ENCODE data around the gene COX18.

COX18 gene

DNA sequence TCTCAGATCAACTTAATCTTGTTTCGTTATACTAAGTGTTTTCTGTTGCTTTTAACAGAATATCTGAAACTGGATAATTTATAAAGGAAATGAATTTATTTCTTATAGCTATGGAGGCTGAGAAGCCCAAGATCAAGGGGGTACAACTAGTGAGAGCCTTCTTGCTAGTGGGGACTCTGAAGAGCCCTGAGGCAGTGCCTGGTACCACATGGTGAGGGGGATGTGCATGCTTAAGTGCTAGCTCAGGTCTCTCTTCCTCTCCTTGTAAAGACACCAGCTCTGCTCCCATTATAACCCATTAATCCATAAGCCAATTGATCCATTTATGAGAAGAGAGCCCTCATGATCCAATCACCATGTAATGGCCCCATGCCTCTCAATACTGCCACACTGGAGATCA lies 17.9 kb downstream of the COX18 start:
- no peak for DNase-seq

DNA sequence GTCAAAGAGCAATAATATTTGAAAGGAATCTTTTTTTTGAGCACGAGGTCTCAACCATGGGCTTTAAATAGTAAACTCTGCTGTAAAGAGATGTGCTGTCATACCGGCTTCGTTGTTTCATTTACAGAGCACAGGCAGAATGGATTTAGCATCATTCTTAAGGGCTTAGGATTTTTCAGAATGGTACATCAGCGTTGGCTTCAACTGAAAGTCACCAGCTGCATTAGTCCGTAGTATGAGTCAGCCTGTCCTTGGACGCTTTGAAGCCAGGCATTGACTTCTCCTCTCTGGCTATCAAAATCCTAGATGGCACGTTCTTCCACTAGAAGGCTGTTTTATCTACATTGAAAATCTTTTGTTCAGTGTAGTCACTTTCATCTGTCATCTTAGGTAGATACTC lies 23.6 kb downstream of the COX18 start:
- DNase-seq, result no peak

DNA sequence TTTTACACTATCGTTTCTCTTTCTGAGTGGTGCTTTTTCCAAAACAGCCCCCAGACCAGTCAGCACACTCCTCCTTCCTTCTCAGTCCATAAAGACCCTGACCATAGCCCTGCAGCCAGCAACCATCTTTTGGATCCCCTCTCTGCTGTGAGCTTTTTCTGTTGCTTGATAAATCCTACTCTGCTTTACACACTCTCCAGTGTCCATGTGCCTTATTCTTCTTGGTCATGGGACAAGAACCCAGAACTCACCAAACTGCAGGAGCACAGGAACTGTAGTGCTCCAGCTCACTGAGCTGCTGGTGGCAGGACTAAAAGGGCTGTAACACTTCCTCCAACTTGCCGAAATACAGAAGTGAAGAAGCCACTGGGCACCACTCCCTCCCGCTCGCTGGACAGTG lies 32.5 kb downstream of the COX18 start:
- DNase-seq, result no peak

DNA sequence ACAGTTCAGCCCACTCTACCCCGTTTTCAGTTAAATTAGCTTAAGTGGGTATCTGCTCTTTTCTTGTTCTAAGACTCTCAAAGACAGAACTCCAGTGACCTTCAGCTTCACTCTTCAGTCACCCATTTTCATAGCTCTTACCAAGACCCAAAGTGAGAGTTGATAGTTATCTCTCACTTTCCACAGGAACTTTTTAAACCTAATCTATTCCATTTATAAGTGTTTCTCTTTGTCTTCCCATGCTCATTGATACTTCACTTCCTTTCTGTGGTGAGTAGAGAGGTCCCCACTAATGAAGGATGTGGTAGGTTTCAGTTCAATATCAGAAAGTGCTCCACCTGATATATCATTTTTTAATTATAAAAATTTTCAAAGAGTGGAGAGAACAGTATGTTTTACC lies 33.4 kb downstream of the COX18 start:
- DNase-seq, result no peak

DNA sequence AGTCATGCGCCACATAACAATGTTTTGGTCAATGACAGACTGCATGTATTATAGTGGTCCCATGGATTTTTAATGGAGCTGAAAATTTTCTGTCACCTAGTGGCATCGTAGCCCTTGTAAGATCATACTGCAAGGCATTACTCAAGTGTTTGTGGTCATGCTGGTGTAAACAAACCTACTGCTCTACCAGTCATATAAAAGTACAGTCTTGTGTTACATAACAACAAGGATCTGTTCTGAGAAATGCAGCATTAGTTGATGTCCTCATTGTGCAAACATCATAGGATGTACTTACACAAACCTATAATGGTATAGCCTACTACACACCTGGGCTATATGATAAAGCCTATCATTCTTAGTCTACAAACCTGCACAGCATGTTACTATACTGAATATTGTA lies 34.6 kb downstream of the COX18 start:
- DNase-seq, result no peak

DNA sequence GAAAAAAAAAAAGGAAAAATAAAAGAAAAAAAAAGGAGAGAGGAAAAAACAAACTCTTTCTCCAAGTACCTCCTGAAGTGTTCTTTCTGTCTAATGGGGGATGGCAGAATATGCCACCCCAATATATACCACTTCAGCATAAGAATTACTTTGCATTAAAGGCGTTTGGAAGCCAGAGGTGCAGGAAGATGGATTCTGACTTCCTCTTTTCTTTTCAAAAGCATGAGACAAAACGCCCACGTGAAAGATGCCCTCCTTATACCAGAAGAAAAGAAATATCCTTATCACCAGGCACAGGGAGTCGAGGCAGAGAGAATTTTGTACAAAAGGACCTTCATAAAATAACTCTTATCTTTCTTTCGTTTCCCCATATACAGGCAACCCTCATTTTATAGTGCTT lies 40.9 kb downstream of the COX18 start:
- no peak for DNase-seq

DNA sequence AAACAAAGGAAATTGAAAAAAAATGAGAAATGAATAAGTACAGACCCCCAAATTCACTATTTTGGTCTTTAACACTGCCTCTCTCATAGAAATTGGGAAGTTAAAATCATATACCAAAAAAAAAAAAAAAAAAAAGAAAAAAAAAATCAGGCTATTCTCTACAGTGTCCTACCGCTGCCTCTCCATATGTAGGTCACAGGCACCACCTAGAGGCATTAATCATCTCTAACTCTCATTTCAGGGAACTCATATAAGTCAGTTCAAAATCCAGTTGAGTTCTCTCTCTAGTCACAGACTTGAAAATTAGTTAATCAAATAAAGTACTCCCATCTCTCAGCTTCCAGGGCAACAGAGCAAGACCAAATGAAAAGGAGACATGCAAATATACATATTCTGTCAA lies 47.9 kb downstream of the COX18 start:
- no peak for DNase-seq

DNA sequence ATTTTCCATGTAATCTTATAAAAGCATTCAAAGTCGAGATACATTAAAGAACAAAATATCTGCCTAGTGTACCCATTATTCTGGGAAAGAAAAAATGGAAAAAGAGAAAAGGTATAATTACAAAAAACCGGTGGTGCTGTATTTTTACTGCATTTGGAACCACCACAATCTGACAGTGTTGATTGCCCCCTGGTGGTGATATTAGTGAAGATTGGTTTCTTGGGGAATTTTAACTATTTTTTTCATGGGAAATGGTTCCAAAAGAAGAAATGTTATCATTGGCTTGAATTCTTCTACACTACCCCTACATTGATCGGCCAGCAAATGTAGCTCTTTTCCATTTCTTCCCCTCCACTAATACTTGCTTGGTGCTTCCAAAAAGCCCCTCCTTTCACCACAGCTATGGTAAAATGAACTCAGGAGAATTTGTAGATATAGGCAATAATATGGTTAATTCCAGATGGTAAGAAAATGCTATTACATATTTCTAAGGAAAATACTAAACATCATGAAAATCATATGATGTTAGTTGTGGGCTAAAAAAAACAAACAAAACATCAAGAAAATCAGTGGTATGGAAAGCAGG lies 50.0 kb downstream of the COX18 start:
- DNase-seq, result no peak

DNA sequence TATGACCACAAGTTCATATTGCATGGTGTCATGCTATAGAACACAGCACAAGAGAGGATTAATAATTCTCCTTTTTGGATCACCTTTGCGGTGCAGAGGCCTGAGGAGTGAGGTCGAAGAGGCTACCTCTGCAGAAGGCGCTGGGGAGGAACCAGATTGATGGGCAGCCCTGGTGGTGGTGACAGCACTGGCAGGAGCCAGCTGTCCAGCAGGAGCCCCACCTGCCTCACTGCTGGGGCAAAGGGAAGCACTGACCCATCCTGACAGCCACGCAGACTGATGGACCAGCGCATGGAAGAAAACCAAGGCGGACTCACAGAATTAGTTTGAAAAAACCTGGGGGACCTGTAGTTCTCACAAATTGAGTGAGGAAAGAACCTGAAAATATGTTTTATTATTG lies 50.9 kb downstream of the COX18 start:
- no peak for DNase-seq

DNA sequence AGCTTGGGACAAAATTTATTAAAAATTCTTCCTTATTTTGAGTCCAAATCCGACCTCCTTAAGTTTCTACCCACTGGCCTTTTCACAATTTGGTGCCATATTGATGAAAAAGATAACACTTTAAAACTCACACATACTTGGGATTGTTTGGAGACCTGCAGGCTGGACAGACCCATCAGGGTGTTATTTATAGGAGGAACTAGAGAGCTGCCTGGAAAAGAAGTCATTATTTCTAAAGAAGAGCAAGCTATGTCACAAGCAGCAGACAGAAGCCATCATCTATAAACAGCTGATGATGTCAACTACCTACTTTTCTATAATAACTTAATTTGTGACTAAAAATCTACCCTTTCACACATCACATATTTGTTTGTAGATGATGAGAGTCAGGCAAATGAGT lies 56.2 kb downstream of the COX18 start:
- no peak for DNase-seq

DNA sequence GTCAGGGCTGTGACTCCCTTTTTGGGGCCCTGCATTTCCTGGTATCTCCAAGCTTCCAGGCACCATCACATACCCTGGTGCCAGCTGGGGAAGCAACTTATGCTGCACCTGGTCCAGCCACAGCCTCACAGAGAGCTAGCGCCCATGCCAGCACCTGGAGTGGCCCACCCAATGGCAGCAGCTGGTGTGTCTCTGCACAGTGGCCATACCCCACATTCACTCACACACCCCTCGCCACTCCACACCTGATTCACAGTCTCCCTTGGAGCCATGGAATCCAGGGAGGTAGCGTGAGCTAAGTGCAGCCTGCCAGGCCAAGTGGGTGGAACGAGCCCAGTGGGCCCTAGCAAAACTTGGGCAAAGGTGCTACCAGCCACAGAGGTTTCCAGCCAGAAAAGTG lies 56.8 kb downstream of the COX18 start:
- DNase-seq, result no peak

DNA sequence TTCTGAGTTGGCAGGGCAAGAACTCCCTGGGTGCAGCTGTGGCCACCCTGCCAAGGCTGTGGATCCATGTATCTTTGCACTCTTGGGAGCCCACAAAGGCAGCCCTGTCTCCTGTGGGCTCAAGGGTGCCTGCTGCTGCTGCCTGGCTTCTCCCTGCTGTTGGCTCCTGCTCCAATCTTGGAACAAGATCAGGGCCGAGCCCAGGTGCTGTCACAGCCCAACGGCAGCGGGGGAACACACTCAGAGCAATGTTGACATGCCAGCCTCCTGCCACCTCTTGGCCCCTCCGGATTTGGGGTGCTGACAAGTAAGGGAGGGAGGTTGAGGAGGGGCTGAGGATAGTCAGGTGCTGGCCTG lies 57.9 kb downstream of the COX18 start:
- no peak for DNase-seq

DNA sequence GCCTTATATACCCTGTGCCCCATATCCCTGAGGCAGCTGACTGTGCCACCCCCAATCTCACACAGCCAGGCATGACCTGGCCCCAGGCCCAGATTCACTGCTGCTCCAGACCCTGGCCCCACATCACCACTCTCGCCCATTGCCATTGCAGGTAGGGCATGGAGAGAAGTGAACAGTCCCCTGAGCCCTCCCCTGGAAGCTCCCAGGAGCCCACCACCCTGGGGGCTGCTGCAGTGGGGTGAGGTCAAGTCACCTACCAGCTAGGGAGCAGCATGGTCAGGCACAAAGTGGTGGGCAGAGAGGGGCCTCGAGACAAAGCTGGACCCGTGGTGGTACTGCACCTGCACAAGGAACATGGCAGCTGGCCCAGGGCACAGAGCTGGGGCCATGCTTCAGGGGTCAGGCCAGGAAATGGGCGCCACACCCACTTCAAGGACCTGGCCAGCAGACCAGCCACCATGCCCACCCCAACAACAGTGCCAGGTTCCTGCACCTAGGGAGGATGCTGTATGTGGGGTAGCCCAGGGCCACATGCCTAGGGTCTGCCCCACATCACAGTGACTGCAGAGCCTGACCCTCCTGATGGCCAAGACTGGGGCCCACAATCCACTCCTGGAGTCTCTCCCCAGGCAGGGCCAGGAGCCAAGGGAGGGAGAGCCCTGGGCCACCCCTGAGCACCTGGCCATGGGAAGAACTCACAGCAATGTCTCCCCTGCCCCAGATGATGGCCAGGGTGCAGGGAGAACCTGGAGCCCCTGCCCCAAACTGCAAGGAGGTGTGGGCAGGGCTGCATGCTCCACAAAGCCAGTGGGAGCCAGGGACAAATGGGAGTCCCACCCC lies 58.5 kb downstream of the COX18 start:
- DNase-seq, result no peak

DNA sequence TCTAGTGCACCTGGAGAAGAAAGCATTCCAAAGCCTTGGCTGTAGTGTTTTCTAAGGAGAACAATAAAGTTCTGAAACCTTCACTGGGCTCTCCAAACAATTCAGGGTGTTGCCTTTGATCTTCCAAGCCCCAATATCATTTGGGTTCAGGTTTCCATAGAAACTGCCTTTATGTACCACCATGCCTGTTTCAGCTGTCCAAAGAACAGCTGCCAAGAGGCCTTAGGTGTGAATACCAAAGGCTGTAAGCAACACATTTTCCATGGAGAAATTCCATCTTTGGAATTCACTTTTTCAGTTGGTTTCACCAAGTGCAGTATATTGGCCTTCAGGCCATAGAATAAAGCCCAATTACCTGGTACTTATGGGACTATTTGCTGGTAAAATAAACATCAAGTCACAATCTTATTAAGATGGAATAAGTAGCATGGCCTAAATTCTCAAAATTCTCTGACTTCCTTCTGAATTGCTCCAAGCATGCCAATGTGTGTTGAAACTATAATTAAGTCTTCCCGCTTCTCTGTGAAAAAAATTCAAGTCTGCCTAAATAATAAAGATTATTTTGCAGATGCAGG lies 61.9 kb downstream of the COX18 start:
- DNase-seq, result no peak

DNA sequence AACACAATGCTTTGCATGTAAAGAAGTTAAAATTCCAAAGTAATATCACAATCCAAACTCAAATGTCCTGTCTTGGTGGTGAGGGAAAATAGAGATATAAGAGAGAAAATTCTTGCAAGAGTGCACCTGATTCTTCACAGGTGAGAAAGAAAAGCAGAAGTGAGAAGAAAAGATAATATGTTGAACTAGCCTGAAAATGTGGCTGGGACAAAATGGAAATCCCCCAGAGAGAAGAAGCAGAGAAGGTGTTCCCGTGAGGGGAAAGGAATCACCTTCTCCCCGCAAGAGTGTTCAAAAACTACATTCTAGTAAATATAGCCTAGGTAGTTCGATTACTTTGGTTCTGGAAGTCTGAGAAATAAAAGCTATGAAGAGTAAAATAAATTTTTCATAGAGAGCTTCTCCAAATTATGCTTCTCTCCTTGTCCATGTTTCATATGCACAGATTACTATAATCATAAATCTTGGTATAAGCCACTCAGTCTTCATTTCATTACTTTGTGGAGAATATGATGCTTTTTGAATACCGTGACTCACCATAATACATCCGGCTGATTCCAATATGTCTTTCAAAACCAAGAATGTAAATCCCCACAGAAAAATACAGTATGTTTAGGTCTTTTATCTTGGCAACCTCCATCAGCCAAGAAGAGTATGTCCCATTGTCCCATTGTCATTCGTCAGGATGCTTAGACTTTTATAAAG lies 63.1 kb downstream of the COX18 start:
- DNase-seq, result no peak

DNA sequence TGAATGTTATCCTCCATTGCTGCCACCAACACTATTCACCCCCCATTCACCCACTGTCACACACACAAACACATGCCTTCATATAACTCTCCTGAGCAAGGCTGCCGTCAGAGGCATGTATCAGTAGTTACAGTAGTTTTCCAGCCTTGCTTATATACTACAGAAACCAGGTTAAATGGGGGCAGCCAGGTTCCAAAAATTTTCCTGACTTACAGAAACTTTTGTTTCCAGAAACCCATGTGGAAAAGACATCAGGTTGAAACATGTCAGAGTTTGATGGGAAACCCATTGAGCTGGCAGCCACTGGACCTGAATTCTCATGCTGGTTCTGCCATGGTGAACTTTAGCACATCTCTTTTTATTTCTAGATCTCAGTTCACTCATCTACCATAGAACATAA lies 64.0 kb downstream of the COX18 start:
- no peak for DNase-seq

Measured in NCI-H1417 treated with DMSO at 0.1 percent for 48 hours (cell line).